Measurements from ENCODE around the gene HIF3A.

Gene HIF3A

DNA sequence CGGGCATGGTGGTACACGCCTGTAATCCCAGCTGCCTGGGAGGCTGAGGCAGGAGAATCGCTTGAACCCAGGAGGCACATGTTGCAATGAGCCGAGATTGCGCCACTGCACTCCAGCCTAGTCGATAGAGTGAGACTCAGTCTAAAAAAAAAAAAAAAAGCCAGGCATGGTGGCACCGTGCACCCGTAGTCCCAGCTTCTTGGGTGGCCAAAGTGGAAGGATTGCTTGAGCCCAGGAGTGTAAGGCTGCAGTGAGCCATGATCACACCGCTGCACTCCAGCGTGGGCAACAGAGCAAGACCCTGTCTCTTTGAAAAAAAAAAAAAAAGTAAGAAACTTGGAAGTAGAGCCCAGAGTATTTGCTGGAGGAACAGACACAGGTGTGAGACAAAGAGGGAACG, 88.8 kb downstream of the HIF3A start:
- DNase-seq, result no peak

DNA sequence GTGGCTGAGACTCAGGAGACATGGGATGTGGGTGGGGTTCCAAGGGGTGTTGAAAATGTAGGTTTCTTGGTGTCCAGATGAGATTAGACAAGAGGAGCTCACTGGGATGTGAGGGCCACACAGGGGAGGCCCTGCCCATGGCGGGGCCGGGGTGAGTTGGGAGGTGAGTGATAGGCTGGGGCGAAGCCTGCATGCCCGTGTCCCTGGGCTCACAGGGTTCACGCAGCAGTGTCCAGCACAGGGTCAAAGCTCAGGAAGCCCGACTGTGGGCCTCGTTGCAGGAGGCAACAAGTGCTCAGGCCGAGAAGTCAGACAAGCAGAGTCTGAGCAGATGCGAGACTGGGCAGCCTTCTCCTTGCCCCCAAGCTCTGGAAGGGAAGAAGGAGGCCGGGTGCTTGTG, 89.3 kb downstream of the HIF3A start:
- no peak for DNase-seq

DNA sequence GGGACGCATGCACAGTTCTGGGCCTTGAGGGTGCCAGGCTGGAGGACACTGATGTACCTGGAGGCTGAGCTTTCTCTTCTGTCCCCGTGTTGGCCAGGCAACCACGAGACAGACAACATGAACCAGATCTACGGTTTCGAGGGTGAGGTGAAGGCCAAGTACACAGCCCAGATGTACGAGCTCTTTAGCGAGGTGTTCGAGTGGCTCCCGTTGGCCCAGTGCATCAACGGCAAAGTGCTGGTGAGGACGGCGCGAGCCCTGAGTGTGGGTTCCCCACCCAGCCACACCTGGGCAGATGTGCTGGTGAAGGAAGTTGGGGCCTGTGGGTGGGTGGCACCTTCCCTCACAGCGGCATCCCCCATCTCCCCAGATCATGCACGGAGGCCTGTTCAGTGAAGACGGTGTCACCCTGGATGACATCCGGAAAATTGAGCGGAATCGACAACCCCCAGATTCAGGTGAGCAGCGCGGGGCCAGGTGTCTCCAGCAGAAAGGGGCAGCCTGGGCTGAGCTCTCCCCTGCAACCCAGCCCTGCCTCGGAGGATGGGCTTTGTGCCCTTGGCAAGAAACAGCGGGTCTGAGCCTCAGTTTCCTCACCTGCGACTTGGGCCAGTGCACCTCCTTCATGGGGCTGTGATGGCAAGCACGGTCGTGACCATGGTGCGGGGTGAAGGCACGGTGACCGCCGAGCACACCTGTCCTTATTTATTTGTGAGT, 90.3 kb downstream of the HIF3A start:
- no peak for DNase-seq

DNA sequence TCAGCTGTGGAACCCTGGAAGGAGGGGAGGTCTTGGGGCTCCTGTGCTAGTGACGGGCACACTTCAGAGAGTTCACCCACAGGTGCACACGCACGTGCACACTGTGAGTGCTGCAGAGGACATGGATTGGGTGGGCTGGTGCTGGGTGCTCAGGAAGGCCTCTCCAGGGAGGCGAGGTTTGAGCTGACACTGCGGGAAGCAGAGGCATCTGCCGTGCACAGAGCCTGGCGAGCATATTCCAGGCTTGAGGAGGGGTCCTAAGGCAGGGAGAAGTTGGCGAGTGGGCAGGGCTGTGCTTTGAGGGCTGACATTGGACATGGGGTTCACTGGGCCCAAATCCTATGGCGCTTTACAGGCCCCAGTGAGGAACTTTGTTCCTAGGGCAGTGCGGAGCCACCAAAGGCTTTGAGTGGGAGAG, 90.9 kb downstream of the HIF3A start:
- no peak for DNase-seq

DNA sequence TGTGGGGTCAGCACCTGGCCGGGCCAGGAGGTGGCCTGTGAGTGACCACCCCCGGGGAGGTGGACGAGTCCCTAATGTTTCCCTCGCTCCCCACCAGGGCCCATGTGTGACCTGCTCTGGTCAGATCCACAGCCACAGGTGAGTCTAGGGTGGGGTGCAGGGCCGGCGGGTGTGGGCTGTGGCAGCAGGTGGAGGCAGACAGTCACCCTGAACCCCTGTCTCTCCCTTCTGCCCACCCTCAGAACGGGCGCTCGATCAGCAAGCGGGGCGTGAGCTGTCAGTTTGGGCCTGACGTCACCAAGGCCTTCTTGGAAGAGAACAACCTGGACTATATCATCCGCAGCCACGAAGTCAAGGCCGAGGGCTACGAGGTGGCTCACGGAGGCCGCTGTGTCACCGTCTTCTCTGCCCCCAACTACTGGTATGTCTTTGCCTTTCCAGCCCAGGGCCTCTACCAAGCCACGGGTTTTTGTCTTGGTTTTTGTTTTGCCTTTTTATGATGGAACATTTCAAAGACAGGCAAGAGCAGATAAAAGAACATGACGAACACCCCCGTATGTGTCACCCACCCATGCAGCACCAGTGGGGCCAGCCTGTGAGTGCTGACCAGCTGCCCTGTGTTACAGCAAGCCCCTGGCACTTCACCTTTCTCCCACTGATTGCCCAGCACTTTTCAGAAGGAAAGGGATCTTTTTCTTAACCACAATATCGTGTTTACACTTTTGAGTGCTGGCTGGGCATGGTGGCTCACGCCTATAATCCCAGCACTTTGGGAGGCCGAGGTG, 91.7 kb downstream of the HIF3A start:
- DNase-seq, result no peak

DNA sequence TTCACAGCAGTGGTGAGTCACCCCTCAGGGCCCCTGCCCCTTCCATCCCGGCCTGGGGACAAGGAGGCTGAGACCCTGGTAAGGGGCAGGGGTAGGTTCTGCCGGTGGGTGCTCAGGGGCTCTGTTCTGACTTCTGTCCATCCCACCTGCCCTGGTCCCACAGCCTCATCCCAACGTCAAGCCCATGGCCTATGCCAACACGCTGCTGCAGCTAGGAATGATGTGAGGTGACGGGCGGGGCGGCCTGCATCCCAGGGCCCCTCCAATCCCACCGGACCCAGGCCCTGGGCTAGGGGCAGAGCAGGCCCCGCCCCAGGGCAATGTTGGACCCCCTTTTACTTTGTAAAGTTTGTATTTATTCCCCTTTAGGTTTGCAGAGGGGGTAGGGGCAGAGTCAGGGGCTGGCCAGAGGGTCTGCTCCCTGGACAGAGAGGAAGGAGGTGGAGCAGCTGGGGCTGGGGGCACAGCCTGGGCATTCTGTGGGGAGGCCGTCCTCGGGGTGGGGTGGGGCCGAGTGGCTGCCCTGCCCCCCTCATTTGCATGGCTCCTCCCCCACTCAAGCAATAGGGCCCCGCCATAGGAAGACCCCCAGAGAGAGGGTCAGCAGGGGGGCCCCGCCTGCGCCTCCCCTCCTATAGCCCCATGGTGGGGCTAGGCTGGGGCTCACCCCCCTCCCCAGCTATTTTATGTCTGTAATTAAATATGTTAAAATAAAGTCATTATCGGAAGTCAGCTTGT, 93.4 kb downstream of the HIF3A start:
- no peak for DNase-seq

DNA sequence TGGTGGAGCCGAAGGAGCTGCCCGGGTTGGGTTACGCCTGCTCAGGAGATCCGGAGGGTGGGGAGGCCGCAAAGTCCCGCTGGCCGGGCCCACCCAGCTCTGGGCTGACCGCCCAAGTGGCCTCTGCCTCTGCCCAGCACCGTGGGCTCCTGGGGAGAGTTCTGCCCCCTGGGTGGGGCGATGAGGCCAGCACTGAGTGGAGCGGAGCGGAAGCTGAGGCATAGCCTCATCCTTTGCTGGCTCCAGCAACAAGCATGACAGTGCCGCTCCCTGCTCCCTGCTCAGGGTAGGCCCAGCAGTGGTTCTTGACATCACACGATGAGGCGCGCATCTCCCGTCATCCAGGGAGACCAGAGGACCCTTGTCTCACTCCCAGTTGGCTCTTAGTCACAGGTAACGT, 94.0 kb downstream of the HIF3A start:
- DNase-seq, result no peak

DNA sequence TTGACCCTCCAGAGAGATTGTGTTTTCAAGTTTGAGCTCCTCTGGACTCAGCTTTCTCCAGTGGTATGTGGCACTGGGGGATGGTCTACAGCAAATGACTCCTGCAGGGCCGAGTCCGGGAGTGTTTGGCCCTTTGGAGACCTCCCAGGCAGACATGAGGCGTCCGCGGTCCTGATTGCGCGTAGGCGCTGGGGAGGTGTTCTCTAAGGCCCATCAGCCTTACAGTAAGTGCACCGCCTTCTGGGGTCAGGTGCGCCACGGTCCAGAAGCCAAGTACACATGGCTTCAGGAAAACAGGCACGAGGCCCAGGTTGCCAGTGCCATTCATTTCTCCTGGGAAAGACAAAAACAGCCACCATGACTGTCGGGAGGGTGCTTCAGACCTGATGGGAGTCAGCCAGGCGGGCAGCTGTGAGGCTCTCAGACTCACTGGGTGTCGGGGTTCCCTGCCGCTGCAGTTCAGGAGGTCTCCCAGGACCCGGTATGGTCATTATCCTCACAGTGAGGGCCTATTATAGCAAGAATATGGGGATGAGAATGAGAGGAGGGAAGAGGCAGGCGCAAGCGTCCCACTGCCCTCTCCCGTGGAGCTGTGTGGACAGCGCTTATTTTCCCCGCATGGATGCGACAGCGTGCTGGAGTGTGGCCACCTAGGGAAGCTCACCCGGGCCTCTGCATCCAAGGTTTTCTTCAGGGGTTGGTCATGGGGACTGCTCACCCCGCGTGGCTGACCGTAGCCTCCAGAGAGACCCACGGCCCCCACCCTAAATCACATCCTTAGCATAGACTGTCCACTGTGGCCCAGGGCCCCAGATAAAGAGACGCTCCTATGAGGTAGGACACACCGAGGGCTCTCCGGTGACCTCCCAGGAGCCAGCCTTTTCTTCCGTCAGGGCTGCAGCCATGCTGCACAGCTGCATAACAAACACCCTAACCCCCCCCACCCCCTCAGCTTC, 94.7 kb downstream of the HIF3A start:
- DNase-seq, result no peak

DNA sequence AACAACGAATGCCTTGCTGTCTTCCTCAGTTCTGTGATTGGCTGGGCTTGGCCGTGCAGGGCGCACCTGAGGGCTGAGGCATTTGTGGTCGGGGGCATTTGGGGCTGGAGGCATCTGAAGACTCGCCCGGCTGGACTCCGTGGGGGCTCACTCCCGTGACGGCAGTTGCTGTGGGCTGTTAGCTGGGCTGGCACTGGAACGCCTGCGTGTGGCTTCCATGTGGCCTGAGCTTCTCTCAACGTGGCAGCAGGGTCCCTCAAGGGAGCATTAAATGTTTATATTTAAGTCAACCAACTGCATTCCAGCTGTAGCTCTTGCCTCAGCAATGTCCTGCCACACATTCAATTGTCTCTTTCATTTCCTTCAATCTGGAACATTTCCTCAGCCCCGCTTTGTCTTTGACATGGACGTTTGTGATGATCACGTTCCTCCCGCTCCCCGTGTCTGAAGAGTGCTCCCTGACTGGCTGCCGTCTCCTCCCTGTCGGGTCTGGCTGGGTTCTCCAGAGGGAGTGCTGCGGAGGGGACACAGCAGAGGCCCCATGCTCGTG, 95.5 kb downstream of the HIF3A start:
- DNase-seq, result no peak

DNA sequence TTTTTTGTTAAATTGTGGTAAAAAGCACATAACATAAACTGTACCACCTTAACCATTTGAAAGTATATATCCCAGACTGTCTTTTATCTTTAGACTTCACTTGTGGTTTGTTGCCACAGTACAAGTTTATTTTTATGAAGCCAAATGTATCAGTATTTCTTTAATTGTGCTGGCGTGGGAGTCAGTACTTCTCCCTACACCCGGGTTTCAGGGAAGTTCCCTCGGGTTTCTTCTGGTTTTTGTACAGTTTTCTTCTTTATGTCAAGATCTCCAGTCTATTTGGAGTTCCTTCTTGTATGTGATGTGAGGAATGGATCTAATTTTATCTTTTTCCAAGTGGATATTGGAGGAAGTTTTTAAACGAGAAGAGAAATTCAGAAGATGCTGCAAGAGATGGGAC, 96.0 kb downstream of the HIF3A start:
- DNase-seq, result peak; percentile 41 to 60 (median 53)

All from suppressor macrophage (primary cell).